Stimulated activated effector memory CD8-positive, alpha-beta T cell treated with anti-CD3 and anti-CD28 coated beads, Interleukin-12 subunit alpha, Interleukin-12 subunit beta, amount 100 ng/mL, for 72 hours (primary cell): Measurements from ENCODE around the gene YPEL1.

ENCODE experiments used
- ATAC-seq: fragments of 150-1000 bp; cut with Tn5 transposase; 2 replicates; pipeline ENCODE4 v1.10.0; 2021
- DNase-seq, 2 donors: peaks; one replicate each; pipeline ENCODE4 v3.0.0; 2021 to 2022; ENCODE audit warnings: low spot score in 2 of 2
- H3K27ac Mint-ChIP-seq: one replicate; pipeline ENCODE4 v1.8.0; 2022; ENCODE audit warnings: mild to moderate bottlenecking, mixed read lengths
- H3K36me3 Mint-ChIP-seq: one replicate; pipeline ENCODE4 v1.8.0; 2022; ENCODE audit warnings: mild to moderate bottlenecking, mixed read lengths
- H3K4me1 Mint-ChIP-seq: one replicate; pipeline ENCODE4 v1.8.0; 2022; ENCODE audit warnings: mixed read lengths
- H3K4me3 Mint-ChIP-seq: one replicate; pipeline ENCODE4 v1.8.0; 2022; ENCODE audit warnings: mild to moderate bottlenecking, mixed read lengths
- H3K9me3 Mint-ChIP-seq: one replicate; pipeline ENCODE4 v1.8.0; 2022; ENCODE audit warnings: mixed read lengths

YPEL1 gene

DNA sequence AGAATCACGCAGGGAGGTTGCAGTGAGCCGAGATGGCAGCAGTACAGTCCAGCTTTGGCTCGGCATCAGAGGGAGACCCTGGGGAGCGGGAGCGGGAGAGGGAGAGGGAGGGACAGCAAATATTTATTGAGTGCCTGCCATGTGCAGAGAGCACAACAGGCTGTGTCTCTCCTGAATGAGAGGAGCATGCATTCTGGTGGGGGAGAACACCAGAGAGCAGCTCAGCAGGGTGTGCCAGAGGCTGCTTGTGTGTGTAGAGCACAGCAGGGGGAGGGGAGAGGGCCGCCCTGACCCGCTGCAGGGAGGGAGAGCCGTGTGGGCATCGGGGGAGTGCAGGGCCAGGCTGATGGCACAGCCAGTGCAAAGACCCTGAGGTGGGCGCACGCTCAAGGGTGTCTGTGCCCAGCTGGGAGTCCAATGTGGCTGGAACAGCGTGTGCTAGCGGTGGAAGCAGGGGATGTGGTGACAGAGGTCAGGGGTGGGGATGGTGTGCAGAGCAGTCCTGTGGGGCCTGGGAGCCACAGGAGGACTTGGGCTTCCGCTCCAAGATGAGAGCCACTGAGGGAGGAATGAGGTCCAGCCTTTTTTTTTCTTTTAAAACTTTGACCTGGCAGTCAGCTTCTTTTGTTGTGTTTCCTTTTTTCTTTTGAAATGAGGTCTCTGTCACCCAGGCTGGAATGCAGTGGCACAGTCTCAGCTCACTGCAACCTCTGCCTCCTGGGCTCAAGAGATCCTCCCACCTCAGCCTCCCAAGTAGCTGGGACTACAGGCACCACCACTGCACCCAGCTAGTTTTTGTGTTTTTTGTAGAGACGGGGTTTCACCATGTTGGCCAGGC is 57.8 kb downstream of the YPEL1 start:
- H3K36me3 Mint-ChIP-seq: peaks cover 58% of the 10 kb centered on the region
- H3K4me1 Mint-ChIP-seq: no peaks in the 10 kb centered on the region
- no peak for DNase-seq
- H3K27ac Mint-ChIP-seq: peak overlapping the region; percentile 58
- H3K9me3 Mint-ChIP-seq: no peaks in the 10 kb centered on the region
- ATAC-seq: no peak
- H3K4me3 Mint-ChIP-seq: no peak overlapping the region

DNA sequence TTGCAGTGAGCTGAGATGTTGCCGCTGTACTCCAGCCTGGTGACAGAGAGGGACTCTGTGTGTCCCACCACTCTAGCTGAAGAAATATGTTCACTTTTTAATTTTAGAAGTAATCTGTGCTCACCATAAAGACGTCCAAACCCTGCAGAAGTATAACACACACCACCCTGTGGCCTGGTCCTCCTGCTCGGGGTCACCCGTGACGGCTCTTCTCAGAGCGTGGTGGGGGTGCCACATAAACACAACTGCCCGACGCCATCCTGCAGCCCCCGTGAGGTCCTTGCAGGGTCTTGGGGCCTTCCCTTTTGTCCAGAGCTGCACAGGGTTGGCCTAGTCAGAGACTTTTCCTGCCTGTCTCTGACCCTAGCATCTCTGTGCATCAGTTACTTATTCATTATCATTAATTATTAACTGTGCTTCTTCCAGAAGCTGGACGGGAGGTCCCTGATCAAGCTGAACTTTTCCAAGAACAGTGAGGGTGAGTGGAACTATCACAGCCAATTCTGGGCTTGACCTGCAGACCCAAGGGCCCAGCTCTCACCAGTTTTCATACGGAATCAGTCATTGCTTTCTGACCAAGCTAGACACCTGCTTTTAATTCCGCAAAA is 60.9 kb downstream of the YPEL1 start:
- DNase-seq (no peak), ATAC-seq (no peak)
- H3K4me3 Mint-ChIP-seq: no peak overlapping the region
- peaks cover 74% of the 10 kb centered on the region for H3K36me3 Mint-ChIP-seq
- H3K9me3 Mint-ChIP-seq: no peaks in the 10 kb centered on the region
- H3K27ac Mint-ChIP-seq: no peak overlapping the region
- H3K4me1 Mint-ChIP-seq: peaks cover 3% of the 10 kb centered on the region

GRCh38 chr22:21673534-21674321 is 61.9 kb downstream of the YPEL1 start:
- H3K27ac Mint-ChIP-seq: peak overlapping the region; percentile 48
- DNase-seq (no peak), ATAC-seq (no peak)
- peaks cover 80% of the 10 kb centered on the region for H3K36me3 Mint-ChIP-seq
- peaks cover 11% of the 10 kb centered on the region for H3K4me1 Mint-ChIP-seq
- H3K9me3 Mint-ChIP-seq: no peaks in the 10 kb centered on the region
- H3K4me3 Mint-ChIP-seq: no peak overlapping the region

DNA sequence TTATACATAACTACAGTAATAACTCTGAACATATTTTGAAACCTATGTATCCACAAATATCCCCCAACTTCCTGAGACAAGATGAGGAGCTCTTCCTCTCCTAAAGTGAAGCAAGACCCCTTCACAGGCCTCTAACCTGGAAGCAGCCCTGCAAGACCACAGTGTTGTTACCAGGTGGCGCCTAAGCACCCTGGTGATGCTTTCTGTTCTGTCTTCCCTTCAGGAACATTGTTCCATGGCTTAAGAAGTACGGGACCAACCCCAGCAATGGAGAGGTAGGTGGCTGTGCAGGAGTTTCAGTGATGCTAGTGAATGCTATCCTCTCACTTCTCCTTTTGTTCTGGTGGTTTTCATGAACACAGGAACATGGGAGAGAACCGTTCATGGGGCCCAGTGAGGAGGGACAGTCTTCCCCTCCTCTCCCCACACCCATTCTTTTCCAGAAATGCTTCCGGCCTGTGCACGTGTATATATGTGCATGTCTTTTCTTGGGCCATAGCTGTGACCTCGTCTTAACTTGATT is 63.4 kb downstream of the YPEL1 start:
- Mint-ChIP-seq H3K4me3 (no peak overlapping the region), H3K27ac (peak overlapping the region; percentile 32), H3K9me3 (no peaks in the 10 kb centered on the region), H3K36me3 (peaks cover 67% of the 10 kb centered on the region), H3K4me1 (peaks cover 20% of the 10 kb centered on the region)
- DNase-seq (no peak), ATAC-seq (no peak)

DNA sequence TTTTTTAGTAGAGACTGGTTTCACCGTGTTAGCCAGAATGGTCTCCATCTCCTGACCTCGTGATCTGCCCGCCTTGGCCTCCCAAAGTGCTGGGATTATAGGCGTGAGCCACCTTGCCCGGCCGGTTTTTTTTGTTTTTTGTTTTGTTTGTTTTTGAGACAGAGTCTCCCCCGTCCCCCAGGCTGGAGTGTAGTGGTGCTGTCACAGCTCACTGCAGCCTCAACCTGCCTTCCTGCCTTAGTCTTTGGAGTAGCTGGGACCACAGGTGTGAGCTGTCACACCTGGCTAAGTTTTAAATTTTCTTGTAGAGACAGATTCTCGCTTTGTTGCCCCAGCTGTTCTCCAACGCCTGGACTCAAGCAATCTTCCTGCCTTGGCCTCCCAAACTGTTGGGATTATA is 66.6 kb downstream of the YPEL1 start:
- ATAC-seq (no peak), DNase-seq (no peak)
- Mint-ChIP-seq H3K4me1 (peaks cover 33% of the 10 kb centered on the region), H3K27ac (no peak overlapping the region), H3K9me3 (no peaks in the 10 kb centered on the region), H3K4me3 (no peak overlapping the region), H3K36me3 (peaks cover 58% of the 10 kb centered on the region)

DNA sequence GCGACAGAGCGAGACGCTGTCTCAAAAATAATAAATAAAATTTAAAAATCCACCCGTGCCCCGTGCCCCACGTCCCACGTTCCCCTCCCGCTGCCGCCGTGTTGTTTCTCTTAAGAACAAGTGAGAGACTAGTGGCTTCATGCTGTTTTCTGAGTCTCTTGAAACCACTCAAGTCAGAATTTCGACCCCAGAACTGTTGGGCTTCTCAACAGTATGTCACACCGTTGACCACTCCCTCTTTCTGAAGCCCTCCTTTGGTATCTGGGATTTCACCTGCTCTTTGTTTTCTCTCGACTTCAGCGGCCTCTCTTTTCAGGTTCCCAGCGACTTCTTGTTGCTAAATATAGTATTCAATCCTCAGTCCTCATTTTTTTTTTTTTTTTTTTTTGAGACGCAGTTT is 68.8 kb downstream of the YPEL1 start:
- ATAC-seq (no peak), DNase-seq (no peak)
- H3K36me3 Mint-ChIP-seq: peaks cover 36% of the 10 kb centered on the region
- H3K4me3 Mint-ChIP-seq: peak overlapping the region; percentile 96
- H3K9me3 Mint-ChIP-seq: no peaks in the 10 kb centered on the region
- peaks cover 33% of the 10 kb centered on the region for H3K4me1 Mint-ChIP-seq
- H3K27ac Mint-ChIP-seq: peak overlapping the region; percentile 96

GRCh38 chr22:21665047-21665851 is 70.3 kb downstream of the YPEL1 start:
- H3K9me3 Mint-ChIP-seq: no peaks in the 10 kb centered on the region
- DNase-seq: no peak
- peaks cover 33% of the 10 kb centered on the region for H3K4me1 Mint-ChIP-seq

GRCh38 chr22:21663738-21664137 is 71.9 kb downstream of the YPEL1 start:
- no peak for DNase-seq
- no peak overlapping the region for H3K4me3 Mint-ChIP-seq
- peaks cover 22% of the 10 kb centered on the region for H3K4me1 Mint-ChIP-seq
- H3K27ac Mint-ChIP-seq: no peak overlapping the region
- H3K36me3 Mint-ChIP-seq: peaks cover 9% of the 10 kb centered on the region
- ATAC-seq: no peak
- H3K9me3 Mint-ChIP-seq: no peaks in the 10 kb centered on the region

More at GRCh38 chr22:21665047-21665851, 70.3 kb downstream of the YPEL1 start:
- Mint-ChIP-seq H3K4me3 (peak overlapping the region; percentile 96), H3K36me3 (peaks cover 20% of the 10 kb centered on the region), H3K27ac (peak overlapping the region; percentile 96)
- no peak for ATAC-seq

GRCh38 chr22:21661991-21662390 is 73.6 kb downstream of the YPEL1 start:
- no peak overlapping the region for H3K4me3 Mint-ChIP-seq
- no peaks in the 10 kb centered on the region for H3K9me3 Mint-ChIP-seq
- peaks cover 9% of the 10 kb centered on the region for H3K36me3 Mint-ChIP-seq
- peaks cover 14% of the 10 kb centered on the region for H3K4me1 Mint-ChIP-seq
- ATAC-seq: no peak
- no peak overlapping the region for H3K27ac Mint-ChIP-seq
- DNase-seq: no peak

GRCh38 chr22:21660904-21661303 is 74.7 kb downstream of the YPEL1 start:
- DNase-seq: no peak
- Mint-ChIP-seq H3K9me3 (no peaks in the 10 kb centered on the region), H3K4me1 (peaks cover 21% of the 10 kb centered on the region), H3K27ac (no peak overlapping the region), H3K36me3 (peaks cover 3% of the 10 kb centered on the region), H3K4me3 (no peak overlapping the region)
- ATAC-seq: no peak

- DNase-seq (no peak), ATAC-seq (no peak)
- no peaks in the 10 kb centered on the region for H3K36me3 Mint-ChIP-seq
- H3K27ac Mint-ChIP-seq: no peak overlapping the region
- no peaks in the 10 kb centered on the region for H3K9me3 Mint-ChIP-seq
- no peak overlapping the region for H3K4me3 Mint-ChIP-seq
- H3K4me1 Mint-ChIP-seq: peaks cover 15% of the 10 kb centered on the region
Measured at GRCh38 chr22:21659864-21660525, 75.6 kb downstream of the YPEL1 start.

GRCh38 chr22:21657360-21658032 is 78.1 kb downstream of the YPEL1 start:
- H3K36me3 Mint-ChIP-seq: no peaks in the 10 kb centered on the region
- peaks cover 19% of the 10 kb centered on the region for H3K4me1 Mint-ChIP-seq
- H3K4me3 Mint-ChIP-seq: peak overlapping the region; percentile 72
- peak overlapping the region; percentile 15 for H3K27ac Mint-ChIP-seq
- peak; percentile 94 for ATAC-seq
- peak; percentile 74 to 89 for DNase-seq
- no peaks in the 10 kb centered on the region for H3K9me3 Mint-ChIP-seq

DNA sequence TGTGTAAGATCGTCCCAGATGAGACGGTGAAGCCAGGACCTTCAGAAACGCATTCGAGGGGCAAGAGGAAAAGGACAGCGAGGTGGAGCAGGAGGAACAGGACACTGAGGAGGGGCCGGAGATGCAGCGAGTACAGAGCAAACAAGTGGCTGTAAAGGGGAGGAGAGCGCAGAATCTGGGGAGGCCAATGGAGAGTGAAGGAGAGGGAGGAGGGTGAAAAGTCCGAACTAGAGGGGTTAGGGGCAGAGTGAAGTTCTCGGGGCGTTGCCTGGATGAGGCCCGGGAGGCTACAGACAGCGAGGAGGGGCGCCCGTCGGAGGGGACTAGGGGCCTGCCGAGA is 78.6 kb downstream of the YPEL1 start:
- peaks cover 19% of the 10 kb centered on the region for H3K4me1 Mint-ChIP-seq
- no peaks in the 10 kb centered on the region for H3K9me3 Mint-ChIP-seq
- ATAC-seq: no peak
- H3K27ac Mint-ChIP-seq: peak overlapping the region; percentile 15
- no peak for DNase-seq
- peak overlapping the region; percentile 72 for H3K4me3 Mint-ChIP-seq
- H3K36me3 Mint-ChIP-seq: no peaks in the 10 kb centered on the region
